GM12892 (cell line): ENCODE results near the gene TMUB1.

Experiments
- POLR2A ChIP-seq: IDR thresholded peaks from 2 replicates; pipeline ENCODE4 v1.6.1; 2011; ENCODE audit warnings: low read depth, low read length, control low read depth
- TAF1 ChIP-seq: IDR thresholded peaks from 2 replicates; pipeline ENCODE4 v1.6.1; 2011; ENCODE audit warnings: low read depth, mild to moderate bottlenecking, control low read depth, low read length, borderline replicate concordance

- TF ChIP-seq POLR2A, result no peak
- no peak for TF ChIP-seq TAF1
Measured at GRCh38 chr7:151076863-151077704, 6.2 kb downstream of the TMUB1 start.
